Measurements from ENCODE around the gene ADGRG1.
"Not testable (repeated sequence)": the region's sequence is repeated elsewhere in the genome, so short reads cannot be mapped to it uniquely, and the experiment has no call there.

ADGRG1 gene

DNA sequence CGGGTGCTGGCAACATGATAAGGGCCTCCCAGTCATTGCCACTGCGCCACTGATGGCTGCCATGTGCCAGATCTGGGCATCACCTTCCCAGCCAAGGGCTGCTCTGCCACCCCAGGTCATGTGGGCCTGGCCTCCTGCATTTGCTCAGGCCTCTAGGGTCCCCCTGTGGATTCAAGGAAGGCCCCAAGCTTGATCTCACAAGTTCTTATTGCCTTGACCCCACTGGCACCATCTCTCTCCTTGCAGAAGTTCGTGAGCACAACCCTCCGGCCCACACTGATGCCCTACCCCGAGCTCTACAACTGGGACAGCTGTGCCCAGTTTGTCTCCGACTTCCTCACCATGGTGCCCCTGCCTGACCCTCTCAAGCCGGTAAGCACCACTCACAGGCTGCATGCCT, 71.5 kb downstream of the ADGRG1 start:
- H3K9me3 ChIP-seq (ENCODE audit: control insufficient read depth, insufficient read depth, low read length) = no peaks in the 10 kb centered on the region
- H3K9ac ChIP-seq (ENCODE audit: low read depth, low read length) = no peak overlapping the region
- peaks cover 5% of the 10 kb centered on the region; the same call in 1 of the 2 replicates for H3K4me1 ChIP-seq (ENCODE audit: insufficient read depth, low read length)
- no peaks in the 10 kb centered on the region for H3K36me3 ChIP-seq (ENCODE audit: insufficient read depth, low read length)

- Histone ChIP-seq H3K9me3 (ENCODE audit: control insufficient read depth, insufficient read depth, low read length) (no peaks in the 10 kb centered on the region), H3K4me1 (ENCODE audit: insufficient read depth, low read length) (peaks cover 5% of the 10 kb centered on the region; the same call in 1 of the 2 replicates), H3K36me3 (ENCODE audit: insufficient read depth, low read length) (no peaks in the 10 kb centered on the region), H3K9ac (ENCODE audit: low read depth, low read length) (no peak overlapping the region)
These were observed 72.5 kb downstream of the ADGRG1 start for GRCh38 chr16:57700781-57701551.

DNA sequence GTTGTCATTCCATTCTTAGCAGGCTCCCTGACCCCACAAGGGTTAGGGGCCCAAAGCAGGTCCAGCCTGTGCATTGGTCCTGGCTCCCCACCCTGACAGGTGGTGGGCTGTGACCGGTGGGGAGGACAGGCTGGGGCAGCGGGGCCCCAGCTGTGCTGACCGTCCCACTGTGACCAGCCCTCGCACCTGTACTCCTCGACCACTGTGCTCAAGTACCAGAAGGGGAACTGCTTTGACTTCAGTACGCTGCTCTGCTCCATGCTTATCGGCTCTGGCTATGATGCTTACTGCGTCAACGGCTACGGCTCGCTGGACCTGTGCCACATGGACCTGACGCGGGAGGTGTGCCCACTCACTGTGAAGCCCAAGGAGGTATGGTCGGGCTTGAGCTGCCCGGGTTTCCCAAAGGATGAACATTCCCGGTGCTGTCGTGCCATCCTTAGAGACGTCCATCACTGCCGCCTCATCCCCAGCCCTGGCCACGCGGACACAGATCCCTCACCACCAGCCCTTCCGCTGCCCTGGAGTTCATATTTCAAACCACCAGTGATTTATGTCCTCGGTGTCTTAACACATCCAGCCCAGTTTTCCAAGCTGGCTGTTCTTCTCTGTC, 73.4 kb downstream of the ADGRG1 start:
- Histone ChIP-seq H3K9ac (ENCODE audit: low read depth, low read length) (no peak overlapping the region), H3K4me1 (ENCODE audit: insufficient read depth, low read length) (peaks cover 5% of the 10 kb centered on the region; the same call in 1 of the 2 replicates)

DNA sequence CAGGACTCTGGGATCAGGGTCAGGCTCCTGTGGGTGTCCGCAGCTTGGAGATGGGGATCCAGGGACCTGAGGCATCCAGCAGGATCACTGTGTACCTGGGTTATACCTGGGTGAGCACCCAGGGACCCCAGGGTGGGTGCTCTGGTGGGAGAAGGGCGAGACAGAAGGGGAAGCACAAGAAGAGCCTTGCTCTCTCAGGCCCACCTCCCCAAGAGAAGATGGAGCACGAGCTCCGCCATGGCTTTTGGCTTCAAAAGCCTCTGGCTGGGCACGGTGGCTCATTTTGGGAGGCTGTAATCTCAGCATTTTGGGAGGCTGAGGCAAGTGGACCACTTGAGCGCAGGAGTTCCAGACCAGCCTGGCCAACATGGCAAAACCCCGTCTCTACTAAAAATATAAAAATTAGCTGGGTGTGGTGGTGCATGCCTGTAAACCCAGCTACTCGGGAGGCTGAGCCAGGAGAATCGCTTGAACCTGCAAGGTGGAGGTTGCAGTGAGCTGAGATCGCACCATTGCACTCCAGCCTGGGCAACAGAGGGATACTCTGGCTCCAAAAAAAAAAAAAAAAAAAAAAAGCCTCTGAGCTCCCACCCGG, 75.1 kb downstream of the ADGRG1 start:
- H3K9ac ChIP-seq (ENCODE audit: low read depth, low read length) = no peak overlapping the region
- no peaks in the 10 kb centered on the region for H3K9me3 ChIP-seq (ENCODE audit: control insufficient read depth, insufficient read depth, low read length)
- H3K36me3 ChIP-seq (ENCODE audit: insufficient read depth, low read length) = no peaks in the 10 kb centered on the region
- peaks cover 5% of the 10 kb centered on the region; the same call in 1 of the 2 replicates for H3K4me1 ChIP-seq (ENCODE audit: insufficient read depth, low read length)

More for the DNA sequence above, 73.4 kb downstream of the ADGRG1 start:
- Histone ChIP-seq H3K9me3 (ENCODE audit: control insufficient read depth, insufficient read depth, low read length) (no peaks in the 10 kb centered on the region), H3K36me3 (ENCODE audit: insufficient read depth, low read length) (no peaks in the 10 kb centered on the region)

DNA sequence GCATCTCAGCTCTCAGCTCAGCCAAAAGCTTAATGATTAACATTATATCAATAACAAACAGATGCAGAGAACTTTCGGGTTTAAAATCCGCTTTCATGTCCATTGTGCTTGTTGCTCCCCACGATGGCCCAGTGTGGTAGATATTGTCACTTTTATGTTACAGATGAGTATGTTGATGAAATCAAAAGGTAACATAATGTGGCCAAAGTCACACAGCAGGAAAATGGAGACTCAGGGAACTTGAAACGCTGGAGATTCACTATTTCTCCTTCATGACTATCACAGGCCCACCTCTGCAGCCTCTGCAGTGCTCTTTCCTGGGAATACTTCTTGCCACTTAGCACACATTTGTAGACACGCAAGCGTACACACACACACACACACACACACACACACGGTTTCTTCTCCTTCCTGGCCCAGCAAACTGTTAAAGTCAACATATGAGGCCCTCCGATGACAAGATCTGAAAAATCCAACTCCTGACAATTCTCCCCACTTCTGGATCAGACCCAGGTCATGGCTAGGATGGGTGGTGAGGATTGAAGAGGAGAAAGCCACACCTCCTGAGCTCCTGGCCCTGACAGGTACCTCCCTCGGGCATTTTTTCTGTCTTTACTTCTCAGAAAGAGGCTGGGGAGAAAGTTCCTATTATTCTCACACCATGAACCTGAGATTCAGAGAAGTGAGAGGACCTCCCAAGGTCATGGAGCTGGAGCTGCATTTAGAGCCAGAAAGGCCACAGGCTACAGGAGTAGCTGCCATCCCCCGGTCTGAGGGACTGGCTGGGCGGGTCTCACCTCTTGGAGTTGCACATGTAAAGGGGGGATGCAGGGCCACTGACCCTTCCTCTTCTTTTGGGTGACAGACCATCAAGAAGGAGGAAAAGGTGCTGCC, 75.8 kb downstream of the ADGRG1 start:
- Histone ChIP-seq H3K9me3 (ENCODE audit: control insufficient read depth, insufficient read depth, low read length) (no peaks in the 10 kb centered on the region), H3K9ac (ENCODE audit: low read depth, low read length) (no peak overlapping the region), H3K4me1 (ENCODE audit: insufficient read depth, low read length) (peaks cover 5% of the 10 kb centered on the region; the same call in 1 of the 2 replicates), H3K36me3 (ENCODE audit: insufficient read depth, low read length) (no peaks in the 10 kb centered on the region)

DNA sequence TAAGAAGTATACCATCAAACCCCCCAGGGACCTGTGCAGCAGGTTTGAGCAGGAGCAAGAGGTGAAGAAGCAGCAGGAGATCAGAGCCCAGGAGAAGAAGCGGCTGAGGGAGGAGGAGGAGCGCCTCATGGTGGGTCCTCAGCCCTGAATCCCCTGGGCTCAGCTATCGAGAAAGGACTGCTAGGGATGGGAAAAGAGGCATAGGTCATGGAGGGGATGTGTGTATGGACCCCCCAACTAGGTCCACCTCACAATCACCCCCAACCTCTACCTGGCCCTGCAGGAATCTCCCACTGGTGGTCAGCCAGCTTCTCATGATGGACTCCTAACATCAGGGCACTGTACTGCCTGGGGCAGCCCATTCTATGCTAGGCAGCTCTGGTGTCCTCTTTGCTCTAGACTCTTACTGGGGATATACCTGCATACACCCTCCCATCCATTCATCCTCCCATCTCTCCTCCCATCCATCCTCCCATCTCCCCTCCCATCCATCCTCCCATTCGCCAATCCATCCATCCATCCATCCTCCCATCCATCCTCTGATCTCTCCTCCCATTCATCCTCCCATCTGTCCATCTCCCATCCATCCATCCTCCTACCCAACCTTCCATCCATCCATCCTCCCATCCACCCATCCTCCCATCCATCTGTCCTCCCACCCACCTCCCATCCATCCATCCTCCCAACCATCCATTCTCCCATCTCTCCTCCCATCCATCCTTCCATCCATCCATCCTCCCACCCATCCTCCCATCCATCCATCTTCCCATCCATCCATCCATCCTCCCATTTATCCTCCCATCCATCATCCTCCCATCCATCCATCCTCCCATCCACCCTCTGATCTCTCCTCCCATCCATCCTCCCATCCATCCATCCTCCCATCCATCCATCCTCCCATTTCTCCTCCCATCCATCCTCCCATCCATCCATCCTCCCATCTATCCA, 76.7 kb downstream of the ADGRG1 start:
- H3K36me3 ChIP-seq (ENCODE audit: insufficient read depth, low read length) = no peaks in the 10 kb centered on the region
- no peaks in the 10 kb centered on the region for H3K9me3 ChIP-seq (ENCODE audit: control insufficient read depth, insufficient read depth, low read length)
- H3K4me1 ChIP-seq (ENCODE audit: insufficient read depth, low read length) = peaks cover 5% of the 10 kb centered on the region; the same call in 1 of the 2 replicates
- no peak overlapping the region for H3K9ac ChIP-seq (ENCODE audit: low read depth, low read length)

GRCh38 chr16:57706717-57707116, 78.3 kb downstream of the ADGRG1 start:
- Histone ChIP-seq H3K9me3 (ENCODE audit: control insufficient read depth, insufficient read depth, low read length) (no peaks in the 10 kb centered on the region), H3K36me3 (ENCODE audit: insufficient read depth, low read length) (no peaks in the 10 kb centered on the region), H3K4me1 (ENCODE audit: insufficient read depth, low read length) (no peaks in the 10 kb centered on the region), H3K9ac (ENCODE audit: low read depth, low read length) (no peak overlapping the region)

DNA sequence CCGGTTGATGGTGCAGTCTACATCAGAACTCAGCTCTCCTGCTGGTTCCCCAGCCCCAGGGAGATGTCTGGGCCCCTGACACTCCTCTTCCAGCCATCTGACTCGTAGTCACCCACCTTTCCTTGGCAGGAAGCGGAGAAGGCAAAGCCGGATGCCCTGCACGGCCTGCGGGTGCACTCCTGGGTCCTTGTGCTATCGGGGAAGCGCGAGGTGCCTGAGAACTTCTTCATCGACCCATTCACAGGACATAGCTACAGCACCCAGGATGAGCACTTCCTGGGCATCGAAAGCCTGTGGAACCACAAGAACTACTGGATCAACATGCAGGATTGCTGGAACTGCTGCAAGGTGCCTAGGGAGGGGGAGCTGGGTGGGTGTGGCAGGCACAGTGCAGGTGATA, 78.9 kb downstream of the ADGRG1 start:
- no peaks in the 10 kb centered on the region for H3K9me3 ChIP-seq (ENCODE audit: control insufficient read depth, insufficient read depth, low read length)
- H3K36me3 ChIP-seq (ENCODE audit: insufficient read depth, low read length) = no peaks in the 10 kb centered on the region
- H3K4me1 ChIP-seq (ENCODE audit: insufficient read depth, low read length) = no peaks in the 10 kb centered on the region
- no peak overlapping the region for H3K9ac ChIP-seq (ENCODE audit: low read depth, low read length)

DNA sequence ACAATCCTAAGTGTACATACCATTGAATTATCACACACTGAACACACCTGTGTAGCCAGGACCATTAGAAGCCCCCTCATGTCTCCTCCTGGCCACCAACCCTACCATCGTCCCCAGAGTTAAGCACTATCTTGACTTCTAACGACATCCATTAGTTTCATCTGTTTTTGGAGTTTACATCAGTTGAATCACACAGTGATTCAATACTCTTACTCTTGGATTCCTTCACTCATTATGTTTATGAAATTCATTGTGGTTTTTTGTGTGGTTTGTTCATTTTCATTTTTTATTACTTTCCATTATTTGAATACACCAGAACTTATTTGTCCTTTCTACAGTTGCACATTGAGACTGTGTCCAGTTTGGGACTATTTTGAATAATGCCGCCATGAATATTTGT, 79.7 kb downstream of the ADGRG1 start:
- no peaks in the 10 kb centered on the region for H3K4me1 ChIP-seq (ENCODE audit: insufficient read depth, low read length)
- H3K36me3 ChIP-seq (ENCODE audit: insufficient read depth, low read length) = no peaks in the 10 kb centered on the region
- H3K9ac ChIP-seq (ENCODE audit: low read depth, low read length) = no peak overlapping the region

GRCh38 chr16:57709663-57710062, 81.2 kb downstream of the ADGRG1 start:
- Histone ChIP-seq H3K9ac (ENCODE audit: low read depth, low read length) (no peak overlapping the region), H3K36me3 (ENCODE audit: insufficient read depth, low read length) (no peaks in the 10 kb centered on the region)

More for the DNA sequence above, 79.7 kb downstream of the ADGRG1 start:
- H3K9me3 ChIP-seq (ENCODE audit: control insufficient read depth, insufficient read depth, low read length) = no peaks in the 10 kb centered on the region

GRCh38 chr16:57711346-57711745, 82.9 kb downstream of the ADGRG1 start:
- Histone ChIP-seq H3K9ac (ENCODE audit: low read depth, low read length) (no peak overlapping the region), H3K4me1 (ENCODE audit: insufficient read depth, low read length) (no peaks in the 10 kb centered on the region), H3K9me3 (ENCODE audit: control insufficient read depth, insufficient read depth, low read length) (no peaks in the 10 kb centered on the region), H3K36me3 (ENCODE audit: insufficient read depth, low read length) (no peaks in the 10 kb centered on the region)

More at GRCh38 chr16:57709663-57710062, 81.2 kb downstream of the ADGRG1 start:
- H3K4me1 ChIP-seq (ENCODE audit: insufficient read depth, low read length) = no peaks in the 10 kb centered on the region
- H3K9me3 ChIP-seq (ENCODE audit: control insufficient read depth, insufficient read depth, low read length) = no peaks in the 10 kb centered on the region

- no peak overlapping the region for H3K9ac ChIP-seq (ENCODE audit: low read depth, low read length)
- no peaks in the 10 kb centered on the region for H3K4me1 ChIP-seq (ENCODE audit: insufficient read depth, low read length)
- no peaks in the 10 kb centered on the region for H3K9me3 ChIP-seq (ENCODE audit: control insufficient read depth, insufficient read depth, low read length)
- H3K36me3 ChIP-seq (ENCODE audit: insufficient read depth, low read length) = no peaks in the 10 kb centered on the region
These were observed 83.6 kb downstream of the ADGRG1 start for GRCh38 chr16:57711993-57712392.

DNA sequence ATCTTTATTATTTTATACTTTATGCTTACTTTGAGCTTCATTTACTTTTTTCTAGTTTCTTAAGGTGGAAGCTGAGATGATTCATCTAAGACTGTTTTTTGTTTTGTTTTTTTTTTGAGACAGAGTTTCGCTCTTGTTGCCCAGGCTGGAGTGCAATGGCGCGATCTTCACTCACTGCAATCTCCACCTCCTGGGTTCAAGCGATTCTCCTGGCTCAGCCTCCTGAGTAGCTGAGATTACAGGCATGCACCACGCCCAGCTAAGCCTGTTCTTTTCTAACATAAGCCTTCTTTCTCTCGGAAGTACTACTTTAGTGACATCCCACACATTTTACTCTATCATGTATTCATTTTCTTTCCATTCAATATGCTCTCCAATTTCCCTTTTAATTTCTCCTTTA, 84.1 kb downstream of the ADGRG1 start:
- not testable (repeated sequence) for H3K9ac ChIP-seq (ENCODE audit: low read depth, low read length); H3K9me3 ChIP-seq (ENCODE audit: control insufficient read depth, insufficient read depth, low read length); H3K4me1 ChIP-seq (ENCODE audit: insufficient read depth, low read length); H3K36me3 ChIP-seq (ENCODE audit: insufficient read depth, low read length)

Measured in ES-I3 (cell line).